ENCODE data around the gene PRKCA.

The PRKCA gene

GRCh38 chr17:66557200-66557599 lies 254.8 kb downstream of the PRKCA start:
- no peak overlapping the region for H3K9ac ChIP-seq (ENCODE audit: low read depth, low read length)

GRCh38 chr17:66557886-66558285 lies 255.5 kb downstream of the PRKCA start:
- Histone ChIP-seq H3K9ac (ENCODE audit: low read depth, low read length) (no peak overlapping the region), H3K36me3 (ENCODE audit: insufficient read depth, low read length) (no peaks in the 10 kb centered on the region), H3K9me3 (ENCODE audit: insufficient read depth, low read depth, low read length) (no peaks in the 10 kb centered on the region), H3K27me3 (ENCODE audit: insufficient read depth, low read length) (no peaks in the 10 kb centered on the region), H3K4me3 (ENCODE audit: low read length) (no peak overlapping the region), H3K4me1 (ENCODE audit: insufficient read depth, low read length) (no peaks in the 10 kb centered on the region), H3K27ac (ENCODE audit: low read depth, low read length) (no peak overlapping the region)
- WGBS = 94% methylated on average over 8 of the region's 8 CpGs

More at GRCh38 chr17:66557200-66557599, 254.8 kb downstream of the PRKCA start:
- Histone ChIP-seq H3K4me3 (ENCODE audit: low read length) (no peak overlapping the region), H3K27ac (ENCODE audit: low read depth, low read length) (no peak overlapping the region), H3K9me3 (ENCODE audit: insufficient read depth, low read depth, low read length) (no peaks in the 10 kb centered on the region), H3K27me3 (ENCODE audit: insufficient read depth, low read length) (no peaks in the 10 kb centered on the region), H3K4me1 (ENCODE audit: insufficient read depth, low read length) (no peaks in the 10 kb centered on the region), H3K36me3 (ENCODE audit: insufficient read depth, low read length) (no peaks in the 10 kb centered on the region)
- 93% methylated on average over 2 of the region's 3 CpGs for WGBS

- 94% methylated on average over 7 of the region's 7 CpGs for WGBS
- peaks cover 11% of the 10 kb centered on the region for H3K4me1 ChIP-seq (ENCODE audit: insufficient read depth, low read length)
- H3K27ac ChIP-seq (ENCODE audit: low read depth, low read length) = no peak overlapping the region
- no peaks in the 10 kb centered on the region for H3K9me3 ChIP-seq (ENCODE audit: insufficient read depth, low read depth, low read length)
- no peak overlapping the region for H3K9ac ChIP-seq (ENCODE audit: low read depth, low read length)
- H3K27me3 ChIP-seq (ENCODE audit: insufficient read depth, low read length) = no peaks in the 10 kb centered on the region
- no peak overlapping the region for H3K4me3 ChIP-seq (ENCODE audit: low read length)
- H3K36me3 ChIP-seq (ENCODE audit: insufficient read depth, low read length) = no peaks in the 10 kb centered on the region
Observed at GRCh38 chr17:66560691-66561090, 258.3 kb downstream of the PRKCA start.

- H3K27ac ChIP-seq (ENCODE audit: low read depth, low read length) = no peak overlapping the region
- H3K4me1 ChIP-seq (ENCODE audit: insufficient read depth, low read length) = peaks cover 17% of the 10 kb centered on the region
- no peaks in the 10 kb centered on the region for H3K36me3 ChIP-seq (ENCODE audit: insufficient read depth, low read length)
- no peaks in the 10 kb centered on the region for H3K9me3 ChIP-seq (ENCODE audit: insufficient read depth, low read depth, low read length)
- no peaks in the 10 kb centered on the region for H3K27me3 ChIP-seq (ENCODE audit: insufficient read depth, low read length)
- H3K9ac ChIP-seq (ENCODE audit: low read depth, low read length) = no peak overlapping the region
- no peak overlapping the region for H3K4me3 ChIP-seq (ENCODE audit: low read length)
Observed at GRCh38 chr17:66562119-66562518, 259.7 kb downstream of the PRKCA start.

- H3K4me3 ChIP-seq (ENCODE audit: low read length) = no peak overlapping the region
- H3K4me1 ChIP-seq (ENCODE audit: insufficient read depth, low read length) = peaks cover 17% of the 10 kb centered on the region
- WGBS = 26% methylated on average over 4 of the region's 4 CpGs
- H3K9ac ChIP-seq (ENCODE audit: low read depth, low read length) = no peak overlapping the region
- no peaks in the 10 kb centered on the region for H3K36me3 ChIP-seq (ENCODE audit: insufficient read depth, low read length)
- H3K9me3 ChIP-seq (ENCODE audit: insufficient read depth, low read depth, low read length) = no peaks in the 10 kb centered on the region
- H3K27ac ChIP-seq (ENCODE audit: low read depth, low read length) = peak overlapping the region; percentile 68; the same call in 1 of the 2 replicates
- H3K27me3 ChIP-seq (ENCODE audit: insufficient read depth, low read length) = no peaks in the 10 kb centered on the region
Observed at GRCh38 chr17:66564992-66565465, 262.6 kb downstream of the PRKCA start.

- H3K4me3 ChIP-seq (ENCODE audit: low read length) = no peak overlapping the region
- WGBS = 75% methylated on average over 15 of the region's 15 CpGs
- H3K36me3 ChIP-seq (ENCODE audit: insufficient read depth, low read length) = no peaks in the 10 kb centered on the region
- H3K4me1 ChIP-seq (ENCODE audit: insufficient read depth, low read length) = peaks cover 17% of the 10 kb centered on the region
- no peaks in the 10 kb centered on the region for H3K27me3 ChIP-seq (ENCODE audit: insufficient read depth, low read length)
- H3K9me3 ChIP-seq (ENCODE audit: insufficient read depth, low read depth, low read length) = no peaks in the 10 kb centered on the region
- H3K9ac ChIP-seq (ENCODE audit: low read depth, low read length) = no peak overlapping the region
- H3K27ac ChIP-seq (ENCODE audit: low read depth, low read length) = no peak overlapping the region
Observed at GRCh38 chr17:66567234-66568170, 265.1 kb downstream of the PRKCA start.

GRCh38 chr17:66569572-66569971 lies 267.2 kb downstream of the PRKCA start:
- H3K4me1 ChIP-seq (ENCODE audit: insufficient read depth, low read length) = peaks cover 15% of the 10 kb centered on the region
- 95% methylated on average over 2 of the region's 2 CpGs for WGBS
- no peaks in the 10 kb centered on the region for H3K36me3 ChIP-seq (ENCODE audit: insufficient read depth, low read length)
- H3K4me3 ChIP-seq (ENCODE audit: low read length) = no peak overlapping the region
- no peaks in the 10 kb centered on the region for H3K27me3 ChIP-seq (ENCODE audit: insufficient read depth, low read length)
- H3K9me3 ChIP-seq (ENCODE audit: insufficient read depth, low read depth, low read length) = no peaks in the 10 kb centered on the region
- H3K9ac ChIP-seq (ENCODE audit: low read depth, low read length) = no peak overlapping the region
- no peak overlapping the region for H3K27ac ChIP-seq (ENCODE audit: low read depth, low read length)

- no peaks in the 10 kb centered on the region for H3K36me3 ChIP-seq (ENCODE audit: insufficient read depth, low read length)
- no peak overlapping the region for H3K9ac ChIP-seq (ENCODE audit: low read depth, low read length)
- no peaks in the 10 kb centered on the region for H3K9me3 ChIP-seq (ENCODE audit: insufficient read depth, low read depth, low read length)
- H3K4me1 ChIP-seq (ENCODE audit: insufficient read depth, low read length) = peaks cover 7% of the 10 kb centered on the region
- H3K4me3 ChIP-seq (ENCODE audit: low read length) = no peak overlapping the region
- no peaks in the 10 kb centered on the region for H3K27me3 ChIP-seq (ENCODE audit: insufficient read depth, low read length)
- H3K27ac ChIP-seq (ENCODE audit: low read depth, low read length) = no peak overlapping the region
- WGBS = 92% methylated on average over 8 of the region's 9 CpGs
Observed at GRCh38 chr17:66570447-66571195, 268.2 kb downstream of the PRKCA start.

GRCh38 chr17:66571745-66572144 lies 269.3 kb downstream of the PRKCA start:
- Histone ChIP-seq H3K4me1 (ENCODE audit: insufficient read depth, low read length) (no peaks in the 10 kb centered on the region), H3K36me3 (ENCODE audit: insufficient read depth, low read length) (no peaks in the 10 kb centered on the region), H3K9ac (ENCODE audit: low read depth, low read length) (no peak overlapping the region), H3K27me3 (ENCODE audit: insufficient read depth, low read length) (no peaks in the 10 kb centered on the region), H3K9me3 (ENCODE audit: insufficient read depth, low read depth, low read length) (no peaks in the 10 kb centered on the region), H3K4me3 (ENCODE audit: low read length) (no peak overlapping the region), H3K27ac (ENCODE audit: low read depth, low read length) (no peak overlapping the region)
- WGBS = 94% methylated on average over 8 of the region's 8 CpGs

- Histone ChIP-seq H3K27ac (ENCODE audit: low read depth, low read length) (no peak overlapping the region), H3K36me3 (ENCODE audit: insufficient read depth, low read length) (no peaks in the 10 kb centered on the region), H3K9me3 (ENCODE audit: insufficient read depth, low read depth, low read length) (no peaks in the 10 kb centered on the region), H3K9ac (ENCODE audit: low read depth, low read length) (no peak overlapping the region), H3K4me3 (ENCODE audit: low read length) (no peak overlapping the region), H3K27me3 (ENCODE audit: insufficient read depth, low read length) (no peaks in the 10 kb centered on the region), H3K4me1 (ENCODE audit: insufficient read depth, low read length) (no peaks in the 10 kb centered on the region)
- WGBS = 89% methylated on average over 3 of the region's 4 CpGs
Observed at GRCh38 chr17:66573078-66573477, 270.7 kb downstream of the PRKCA start.

- Histone ChIP-seq H3K9ac (ENCODE audit: low read depth, low read length) (no peak overlapping the region), H3K9me3 (ENCODE audit: insufficient read depth, low read depth, low read length) (no peaks in the 10 kb centered on the region), H3K27me3 (ENCODE audit: insufficient read depth, low read length) (no peaks in the 10 kb centered on the region), H3K4me3 (ENCODE audit: low read length) (no peak overlapping the region), H3K4me1 (ENCODE audit: insufficient read depth, low read length) (no peaks in the 10 kb centered on the region), H3K36me3 (ENCODE audit: insufficient read depth, low read length) (no peaks in the 10 kb centered on the region), H3K27ac (ENCODE audit: low read depth, low read length) (no peak overlapping the region)
- WGBS = 91% methylated on average over 3 of the region's 4 CpGs
Observed at GRCh38 chr17:66574123-66574522, 271.7 kb downstream of the PRKCA start.
